Right lobe of liver (tissue), 4 donors: ENCODE measurements around the gene EIF5B.

ENCODE experiments used
- CTCF ChIP-seq, 4 donors: fragments of 200-600 bp in 3 of 4; fragments of 450-650 bp in 1 of 4; IDR thresholded peaks; one replicate each; pipeline versions ENCODE4 v1.5.1 to v1.8.0; 2016 to 2022; ENCODE audit warnings: antibody characterized with exemption in 4 of 4, mild to moderate bottlenecking in 2 of 4
- POLR2A ChIP-seq: fragments of 450-650 bp; IDR thresholded peaks from one replicate; pipeline ENCODE4 v1.6.1; 2017; ENCODE audit warnings: antibody characterized with exemption, mild to moderate bottlenecking
- donor health status: DM: no; HTN: no; CAD: no.
- donor health status: DM: no; HTN: no; CAD: no.
- donor health status: DM: no; HTN: yes; CAD: no.

- TF ChIP-seq CTCF (IDR thresholded peaks at IDR 0.05): no peak
- peak; percentile 67 for TF ChIP-seq POLR2A
Measured at GRCh38 chr2:99335911-99336803, 1.0 kb upstream of the EIF5B start, which contains the start of gene TXNDC9.
